ENCODE data around the gene ITGB3. TPM values are rescaled to one million over a fixed set of nuclear protein-coding genes. Genes with fewer than 3 reads are reported as not detected.

The ITGB3 gene
- total and polyA plus RNA-seq, 10 of the 15 experiments (the other 5 are each of a cell fraction or from before 2014, with no cell fraction given) = 0.69 to 22.8 (median 13.6) TPM

DNA sequence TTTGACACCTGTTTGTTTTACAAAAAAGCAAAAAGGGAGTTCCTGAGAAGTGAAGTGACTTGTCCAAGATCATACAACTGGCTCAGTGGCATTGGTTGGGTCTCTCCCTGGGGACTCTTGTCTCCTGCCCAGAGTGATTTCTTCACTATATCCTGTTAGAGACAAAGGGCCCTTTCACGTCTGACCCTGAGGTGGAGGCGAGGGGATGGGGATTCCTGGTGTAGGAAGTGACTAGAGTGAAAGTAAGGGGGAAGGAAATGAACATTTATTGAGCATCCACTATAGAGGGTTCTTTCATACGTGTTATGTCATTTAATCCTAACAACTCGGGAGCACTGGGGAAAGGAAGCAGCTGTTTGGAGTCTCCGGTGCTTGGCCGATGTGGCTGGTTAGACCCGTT, 9.0 kb downstream of the ITGB3 start (continued):
- TF ChIP-seq, protein P1, sequence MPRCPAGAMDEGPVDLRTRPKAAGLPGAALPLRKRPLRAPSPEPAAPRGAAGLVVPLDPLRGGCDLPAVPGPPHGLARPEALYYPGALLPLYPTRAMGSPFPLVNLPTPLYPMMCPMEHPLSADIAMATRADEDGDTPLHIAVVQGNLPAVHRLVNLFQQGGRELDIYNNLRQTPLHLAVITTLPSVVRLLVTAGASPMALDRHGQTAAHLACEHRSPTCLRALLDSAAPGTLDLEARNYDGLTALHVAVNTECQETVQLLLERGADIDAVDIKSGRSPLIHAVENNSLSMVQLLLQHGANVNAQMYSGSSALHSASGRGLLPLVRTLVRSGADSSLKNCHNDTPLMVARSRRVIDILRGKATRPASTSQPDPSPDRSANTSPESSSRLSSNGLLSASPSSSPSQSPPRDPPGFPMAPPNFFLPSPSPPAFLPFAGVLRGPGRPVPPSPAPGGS (IDR thresholded peaks at IDR 0.05; ENCODE audit: borderline replicate concordance, insufficient read depth, low read depth, low read length, poor library complexity, severe bottlenecking) = no peak
- TF ChIP-seq, protein P2, sequence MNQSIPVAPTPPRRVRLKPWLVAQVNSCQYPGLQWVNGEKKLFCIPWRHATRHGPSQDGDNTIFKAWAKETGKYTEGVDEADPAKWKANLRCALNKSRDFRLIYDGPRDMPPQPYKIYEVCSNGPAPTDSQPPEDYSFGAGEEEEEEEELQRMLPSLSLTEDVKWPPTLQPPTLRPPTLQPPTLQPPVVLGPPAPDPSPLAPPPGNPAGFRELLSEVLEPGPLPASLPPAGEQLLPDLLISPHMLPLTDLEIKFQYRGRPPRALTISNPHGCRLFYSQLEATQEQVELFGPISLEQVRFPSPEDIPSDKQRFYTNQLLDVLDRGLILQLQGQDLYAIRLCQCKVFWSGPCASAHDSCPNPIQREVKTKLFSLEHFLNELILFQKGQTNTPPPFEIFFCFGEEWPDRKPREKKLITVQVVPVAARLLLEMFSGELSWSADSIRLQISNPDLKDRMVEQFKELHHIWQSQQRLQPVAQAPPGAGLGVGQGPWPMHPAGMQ (IDR thresholded peaks at IDR 0.05; ENCODE audit: borderline replicate concordance) = no peak
- TF ChIP-seq YBX1 (IDR thresholded peaks at IDR 0.05) = no peak
- TF ChIP-seq SIN3A (IDR thresholded peaks at IDR 0.05; ENCODE audit: low read depth, low read length) = no peak
- TF ChIP-seq, protein P3, sequence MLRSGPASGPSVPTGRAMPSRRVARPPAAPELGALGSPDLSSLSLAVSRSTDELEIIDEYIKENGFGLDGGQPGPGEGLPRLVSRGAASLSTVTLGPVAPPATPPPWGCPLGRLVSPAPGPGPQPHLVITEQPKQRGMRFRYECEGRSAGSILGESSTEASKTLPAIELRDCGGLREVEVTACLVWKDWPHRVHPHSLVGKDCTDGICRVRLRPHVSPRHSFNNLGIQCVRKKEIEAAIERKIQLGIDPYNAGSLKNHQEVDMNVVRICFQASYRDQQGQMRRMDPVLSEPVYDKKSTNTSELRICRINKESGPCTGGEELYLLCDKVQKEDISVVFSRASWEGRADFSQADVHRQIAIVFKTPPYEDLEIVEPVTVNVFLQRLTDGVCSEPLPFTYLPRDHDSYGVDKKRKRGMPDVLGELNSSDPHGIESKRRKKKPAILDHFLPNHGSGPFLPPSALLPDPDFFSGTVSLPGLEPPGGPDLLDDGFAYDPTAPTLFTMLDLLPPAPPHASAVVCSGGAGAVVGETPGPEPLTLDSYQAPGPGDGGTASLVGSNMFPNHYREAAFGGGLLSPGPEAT (IDR thresholded peaks at IDR 0.05; ENCODE audit: low read depth) = no peak
- TF ChIP-seq TBL1XR1 (IDR thresholded peaks at IDR 0.05; ENCODE audit: low read depth, low read length) = no peak

DNA sequence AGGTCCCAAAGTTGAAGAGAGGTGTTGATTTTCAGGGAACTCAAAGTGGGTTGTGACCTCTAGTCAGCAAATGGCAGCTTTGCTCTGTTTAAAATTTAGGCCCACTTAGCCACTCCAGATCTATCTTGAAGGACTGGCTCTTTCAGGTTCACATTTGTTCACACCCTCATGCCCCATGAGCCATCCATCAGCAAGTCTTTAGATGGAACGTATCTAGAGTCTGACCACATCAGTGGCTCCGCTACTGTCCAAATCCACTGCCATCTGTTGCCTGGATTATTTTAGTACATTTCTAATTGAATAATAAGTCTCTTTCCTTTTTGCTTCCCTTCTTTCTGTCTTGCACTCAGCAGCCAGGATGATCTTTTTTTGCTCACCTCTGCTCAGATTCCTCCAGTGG, 10.5 kb downstream of the ITGB3 start:
- H3K4me3 ChIP-seq = no peak overlapping the region
- intact Hi-C loops (cut with micrococcal nuclease; ENCODE audit: unreplicated experiment) (no loop called here), in situ Hi-C loops (cut with MboI) (no loop called here)
- ChIA-PET CTCF (interaction anchor here (0.6 to 1.9 kb wide), 6 partner anchors 11 to 51 kb away, joined by 3 to 6 read pairs (median 4); no protein-coding TSS in a partner anchor), SMC1A (ENCODE audit: uncharacterized antibody, unreplicated experiment) (interaction anchor here (1.4 to 5.8 kb wide), 3 partner anchors 9 to 23 kb away, joined by 4 to 35 read pairs (median 6); no protein-coding TSS in a partner anchor), POLR2A (interaction anchor here (1.0 to 2.4 kb wide), 5 partner anchors 9 to 58 kb away, joined by 3 to 7 read pairs (median 3); no protein-coding TSS in a partner anchor), RAD21 (ENCODE audit: unreplicated experiment) (no interaction called here)
- ATAC-seq = no peak
- no peak overlapping the region for H3K4me2 ChIP-seq (ENCODE audit: control insufficient read depth, insufficient read depth)
- peaks cover 3% of the 10 kb centered on the region; the same call in 1 of the 3 replicates for H3K9me3 ChIP-seq (replicated peaks; ENCODE audit: control insufficient read depth, insufficient read depth, low read length)
- H3K9ac ChIP-seq (ENCODE audit: control insufficient read depth, insufficient read depth, low read length) = no peak overlapping the region
- DNase-seq (ENCODE audit: low read depth, low spot score) = no peak
- H4K20me1 ChIP-seq (ENCODE audit: control insufficient read depth, insufficient read depth) = no peaks in the 10 kb centered on the region
- FAIRE-seq = no peak
- BruUV-seq (replicated peaks) = no TSS peak
- no peaks in the 10 kb centered on the region for H3K79me2 ChIP-seq (ENCODE audit: control insufficient read depth, insufficient read depth, low read length)
- H3K4me1 ChIP-seq (ENCODE audit: control insufficient read depth, insufficient read depth, low read length) = 0 out of 2 replicates have a peak, but pooled peaks cover 3% of the 10 kb centered on the region
- no peak overlapping the region for H2AFZ ChIP-seq (ENCODE audit: control insufficient read depth, low read depth, low read length)
- no peak overlapping the region for H3K27ac ChIP-seq (ENCODE audit: control insufficient read depth, insufficient read depth)
- H3K27me3 ChIP-seq (replicated peaks in 1 of 2; ENCODE audit: control insufficient read depth in 2 of 2, insufficient read depth in 2 of 2, low read length in 1 of 2) = no peaks in the 10 kb centered on the region
- H3K36me3 ChIP-seq (ENCODE audit: control insufficient read depth in 2 of 2, insufficient read depth in 2 of 2, low read length in 1 of 2) = no peaks in the 10 kb centered on the region
- 97% methylated on average over 2 of the region's 2 CpGs for WGBS (ENCODE audit: insufficient coverage, insufficient replicate concordance, low lambda C conversion rate, missing lambda C conversion rate)
- TF ChIP-seq SMAD5 (IDR thresholded peaks at IDR 0.05; ENCODE audit: low read depth) (no peak), IKZF1 (conservative IDR thresholded peaks at IDR 0.05) (no peak), ZNF274 (IDR thresholded peaks at IDR 0.05; ENCODE audit: insufficient read depth, insufficient read length) (no peak), IRF4 (IDR thresholded peaks at IDR 0.05; ENCODE audit: low read depth, low read length) (no peak)
- TF ChIP-seq, protein P4, sequence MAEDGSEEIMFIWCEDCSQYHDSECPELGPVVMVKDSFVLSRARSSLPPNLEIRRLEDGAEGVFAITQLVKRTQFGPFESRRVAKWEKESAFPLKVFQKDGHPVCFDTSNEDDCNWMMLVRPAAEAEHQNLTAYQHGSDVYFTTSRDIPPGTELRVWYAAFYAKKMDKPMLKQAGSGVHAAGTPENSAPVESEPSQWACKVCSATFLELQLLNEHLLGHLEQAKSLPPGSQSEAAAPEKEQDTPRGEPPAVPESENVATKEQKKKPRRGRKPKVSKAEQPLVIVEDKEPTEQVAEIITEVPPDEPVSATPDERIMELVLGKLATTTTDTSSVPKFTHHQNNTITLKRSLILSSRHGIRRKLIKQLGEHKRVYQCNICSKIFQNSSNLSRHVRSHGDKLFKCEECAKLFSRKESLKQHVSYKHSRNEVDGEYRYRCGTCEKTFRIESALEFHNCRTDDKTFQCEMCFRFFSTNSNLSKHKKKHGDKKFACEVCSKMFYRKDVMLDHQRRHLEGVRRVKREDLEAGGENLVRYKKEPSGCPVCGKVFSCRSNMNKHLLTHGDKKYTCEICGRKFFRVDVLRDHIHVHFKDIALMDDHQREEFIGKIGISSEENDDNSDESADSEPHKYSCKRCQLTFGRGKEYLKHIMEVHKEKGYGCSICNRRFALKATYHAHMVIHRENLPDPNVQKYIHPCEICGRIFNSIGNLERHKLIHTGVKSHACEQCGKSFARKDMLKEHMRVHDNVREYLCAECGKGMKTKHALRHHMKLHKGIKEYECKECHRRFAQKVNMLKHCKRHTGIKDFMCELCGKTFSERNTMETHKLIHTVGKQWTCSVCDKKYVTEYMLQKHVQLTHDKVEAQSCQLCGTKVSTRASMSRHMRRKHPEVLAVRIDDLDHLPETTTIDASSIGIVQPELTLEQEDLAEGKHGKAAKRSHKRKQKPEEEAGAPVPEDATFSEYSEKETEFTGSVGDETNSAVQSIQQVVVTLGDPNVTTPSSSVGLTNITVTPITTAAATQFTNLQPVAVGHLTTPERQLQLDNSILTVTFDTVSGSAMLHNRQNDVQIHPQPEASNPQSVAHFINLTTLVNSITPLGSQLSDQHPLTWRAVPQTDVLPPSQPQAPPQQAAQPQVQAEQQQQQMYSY (CRISPR knock-in tag; IDR thresholded peaks at IDR 0.05) = no peak
- TF ChIP-seq, protein P3 (IDR thresholded peaks at IDR 0.05; ENCODE audit: low read depth) = no peak
